GM13976 (cell line): Measurements from ENCODE around the gene SPEF2.

Experiments
- DNase-seq: peaks from one replicate; pipeline ENCODE4 v3.0.0; 2012; ENCODE audit warnings: low spot score
- in situ Hi-C: fragments of 300-500 bp; cut with MboI; formaldehyde crosslinking; loops from one replicate; pipeline ENCODE4 v1.12.0; 2022; ENCODE audit warnings: low sequenced_read_pairs, mixed read lengths, inconsistent platforms; ENCODE audit not compliant: unreplicated experiment
- TF ChIP-seq, protein P1 (sequence below): IDR thresholded peaks from 2 replicates; pipeline ENCODE4 v1.5.1; 2012; ENCODE audit warnings: borderline replicate concordance, mild to moderate bottlenecking; ENCODE audit not compliant: insufficient read depth; ENCODE audit errors: extremely low read depth, missing control alignments, control extremely low read depth

Gene SPEF2

DNA sequence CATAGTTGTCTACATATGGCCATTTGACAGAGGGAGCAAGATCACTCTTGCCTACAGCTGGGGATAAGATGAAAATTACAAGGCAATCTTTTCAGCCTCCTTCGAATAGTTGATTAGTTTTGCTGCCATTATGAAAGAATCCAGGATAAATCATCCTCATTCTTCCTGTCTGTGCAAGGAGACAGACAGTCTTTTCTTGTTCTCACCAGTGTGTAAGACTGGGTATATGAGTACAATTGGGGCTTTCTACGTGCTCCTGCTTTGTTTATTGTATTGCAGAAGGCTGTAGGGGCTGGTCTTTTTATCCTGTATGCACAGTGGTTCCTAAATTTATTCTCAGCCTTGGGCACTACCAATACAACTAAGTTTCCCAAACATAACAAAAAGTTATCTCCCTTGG lies 76.8 kb downstream of the SPEF2 start:
- in situ Hi-C loops = no loop called here
- DNase-seq = no peak
- TF ChIP-seq, protein P1, sequence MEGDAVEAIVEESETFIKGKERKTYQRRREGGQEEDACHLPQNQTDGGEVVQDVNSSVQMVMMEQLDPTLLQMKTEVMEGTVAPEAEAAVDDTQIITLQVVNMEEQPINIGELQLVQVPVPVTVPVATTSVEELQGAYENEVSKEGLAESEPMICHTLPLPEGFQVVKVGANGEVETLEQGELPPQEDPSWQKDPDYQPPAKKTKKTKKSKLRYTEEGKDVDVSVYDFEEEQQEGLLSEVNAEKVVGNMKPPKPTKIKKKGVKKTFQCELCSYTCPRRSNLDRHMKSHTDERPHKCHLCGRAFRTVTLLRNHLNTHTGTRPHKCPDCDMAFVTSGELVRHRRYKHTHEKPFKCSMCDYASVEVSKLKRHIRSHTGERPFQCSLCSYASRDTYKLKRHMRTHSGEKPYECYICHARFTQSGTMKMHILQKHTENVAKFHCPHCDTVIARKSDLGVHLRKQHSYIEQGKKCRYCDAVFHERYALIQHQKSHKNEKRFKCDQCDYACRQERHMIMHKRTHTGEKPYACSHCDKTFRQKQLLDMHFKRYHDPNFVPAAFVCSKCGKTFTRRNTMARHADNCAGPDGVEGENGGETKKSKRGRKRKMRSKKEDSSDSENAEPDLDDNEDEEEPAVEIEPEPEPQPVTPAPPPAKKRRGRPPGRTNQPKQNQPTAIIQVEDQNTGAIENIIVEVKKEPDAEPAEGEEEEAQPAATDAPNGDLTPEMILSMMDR = no peak

GRCh38 chr5:35698047-35698808 lies 80.6 kb downstream of the SPEF2 start:
- TF ChIP-seq, protein P1 = no peak
- DNase-seq = no peak
- in situ Hi-C loops = no loop called here

DNA sequence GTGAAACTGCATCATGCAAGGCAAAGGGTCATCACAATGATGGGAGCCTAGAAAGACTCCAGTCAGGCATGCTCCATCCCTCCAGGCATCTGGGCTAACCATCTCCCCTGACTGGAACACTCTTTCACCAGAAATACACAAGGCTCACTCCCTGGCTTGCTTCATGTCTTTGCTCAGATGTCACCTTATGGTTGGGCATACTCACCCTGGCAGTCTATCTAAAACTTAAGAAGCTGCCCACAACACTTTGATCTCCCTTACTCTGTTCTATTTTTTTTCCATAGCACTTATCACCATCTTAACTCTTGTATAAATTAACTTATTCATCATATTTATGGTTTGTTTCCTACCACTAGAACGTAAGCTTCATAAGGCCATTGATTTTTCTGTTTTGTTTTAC lies 90.0 kb downstream of the SPEF2 start:
- no peak for DNase-seq
- in situ Hi-C loops = no loop called here
- TF ChIP-seq, protein P1 = no peak

DNA sequence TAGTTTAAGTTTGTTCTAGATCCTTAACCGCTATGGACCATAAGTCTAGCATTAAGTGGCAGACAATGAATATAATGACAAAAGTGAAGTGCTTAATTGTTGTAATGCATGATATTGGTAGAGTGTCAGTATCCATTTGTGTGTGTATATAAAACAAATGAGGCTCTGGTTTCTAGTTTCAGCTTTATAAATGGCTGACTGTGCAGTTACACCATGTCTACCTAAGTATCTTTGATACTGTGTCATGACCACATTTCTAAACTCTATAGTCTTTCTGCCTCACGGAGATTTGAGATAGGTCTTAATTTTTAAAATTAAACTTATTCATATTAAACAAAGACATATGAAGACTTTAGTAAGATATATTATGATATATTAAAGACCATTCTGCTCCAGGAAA lies 92.0 kb downstream of the SPEF2 start:
- no peak for DNase-seq
- in situ Hi-C loops = no loop called here
- TF ChIP-seq, protein P1 = no peak

DNA sequence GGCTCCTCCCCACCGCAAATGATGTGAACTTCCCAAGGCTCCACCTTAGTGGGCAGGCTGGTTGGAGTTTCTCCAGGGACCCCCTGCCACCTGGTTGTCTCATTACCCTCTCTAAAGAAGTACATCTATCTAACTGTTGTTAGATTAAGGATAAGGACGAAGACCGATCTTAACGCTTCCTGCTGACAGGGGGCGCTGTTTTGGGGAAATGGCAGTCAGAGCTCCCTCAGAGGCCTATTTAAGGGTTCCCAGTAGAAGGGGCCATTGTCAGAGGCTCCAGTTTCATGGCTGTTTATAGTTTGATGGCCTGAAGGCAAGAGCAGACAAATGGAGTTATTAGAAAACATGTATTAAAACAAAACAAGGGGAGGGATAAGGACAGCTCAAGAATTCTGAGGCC lies 100.1 kb downstream of the SPEF2 start:
- in situ Hi-C loops = no loop called here
- no peak for DNase-seq
- TF ChIP-seq, protein P1 = no peak

DNA sequence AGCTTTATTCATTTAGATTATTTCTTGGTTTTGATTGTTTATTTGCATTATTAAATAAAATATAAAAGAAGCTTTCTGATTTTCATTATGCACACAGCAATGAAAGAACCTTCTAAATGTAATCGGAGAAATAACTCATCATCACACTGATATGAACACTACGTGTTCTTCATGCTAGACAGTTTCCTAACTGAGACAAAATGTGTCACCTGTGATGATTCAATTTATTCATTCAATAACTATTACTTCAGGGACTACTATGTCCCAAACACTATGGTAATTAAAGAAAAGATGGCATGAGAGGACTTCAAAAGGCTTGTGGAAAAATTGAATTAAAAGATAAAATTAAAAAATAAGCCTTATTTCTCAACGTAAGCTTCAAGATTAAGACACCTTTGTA lies 118.1 kb downstream of the SPEF2 start:
- TF ChIP-seq, protein P1 = no peak
- no peak for DNase-seq
- in situ Hi-C loops = no loop called here

DNA sequence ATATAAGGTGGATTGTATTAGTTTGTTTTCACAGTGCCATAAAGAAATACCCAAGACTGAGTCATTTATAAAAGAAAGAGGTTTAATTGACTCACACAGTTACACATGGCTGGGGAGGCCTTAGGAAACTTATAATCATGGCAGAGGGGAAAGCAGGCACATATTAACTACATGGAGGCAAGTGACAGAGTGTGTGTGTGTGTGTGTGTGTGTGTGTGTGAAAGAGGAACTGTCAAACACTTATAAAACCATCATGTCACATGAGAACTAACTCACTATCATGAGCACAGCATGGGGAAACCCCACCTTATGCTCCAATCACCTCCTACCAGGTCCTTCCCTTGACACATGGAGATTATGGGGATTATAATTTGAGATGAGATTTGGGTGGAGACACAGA lies 118.6 kb downstream of the SPEF2 start:
- in situ Hi-C loops = no loop called here
- TF ChIP-seq, protein P1 = no peak
- no peak for DNase-seq
